K562 (cell line): ENCODE results near the gene INHBC. TPM values are rescaled to one million over a fixed set of nuclear protein-coding genes. Genes with fewer than 3 reads are reported as not detected.

ENCODE experiments used
- CBFA2T3 ChIP-seq: fragments of 450-650 bp; IDR thresholded peaks from 2 replicates; pipeline ENCODE4 v1.6.1; 2017
- CREM ChIP-seq: IDR thresholded peaks from 2 replicates; pipeline ENCODE4 v1.6.1; 2014; ENCODE audit warnings: antibody characterized with exemption, low read depth
- FOS ChIP-seq: IDR thresholded peaks from 3 replicates; pipeline ENCODE4 v1.6.1; 2011; ENCODE audit not compliant: insufficient read length; ENCODE audit errors: extremely low read depth
- HMG20B ChIP-seq: fragments of 250-450 bp; sonication (Bioruptor Pico); IDR thresholded peaks from 2 replicates; pipeline ENCODE4 v1.5.0; 2021; ENCODE audit warnings: mild to moderate bottlenecking
- NR2C2 ChIP-seq, 2 experiments: fragments of 200-800 bp in 1 of 2; sonication (Bioruptor generic) in 1 of 2; sonication (generic) in 1 of 2; formaldehyde crosslinking in 1 of 2; IDR thresholded peaks; 2 replicates each; pipeline versions ENCODE4 v1.6.1 to v1.8.0; 2016 to 2022; ENCODE audit warnings: mild to moderate bottlenecking in 1 of 2, missing compliant biosample characterization in 1 of 2, missing genetic modification characterization in 1 of 2, missing genetic modification reagents in 1 of 2
- RBM22 ChIP-seq: fragments of 200-400 bp; formaldehyde crosslinking; IDR thresholded peaks from 2 replicates; pipeline ENCODE4 v1.6.1; 2018; ENCODE audit warnings: low read length, low read depth; ENCODE audit not compliant: poor library complexity, severe bottlenecking
- ZC3H11A ChIP-seq: IDR thresholded peaks from 2 replicates; pipeline ENCODE4 v1.6.1; 2012; ENCODE audit warnings: low read depth, low read length, improper control_type of control experiment
- ZNF184 ChIP-seq: sonication (generic); formaldehyde crosslinking; IDR thresholded peaks from 2 replicates; pipeline ENCODE4 v1.5.0; 2020; ENCODE audit warnings: missing genetic modification reagents
- ZNF445 ChIP-seq: fragments of 250-450 bp; sonication (Bioruptor Pico); IDR thresholded peaks from 2 replicates; pipeline ENCODE4 v1.4.0; 2020; ENCODE audit warnings: low read depth, mild to moderate bottlenecking, moderate library complexity
- ZNF511 ChIP-seq: sonication (generic); formaldehyde crosslinking; IDR thresholded peaks from 2 replicates; pipeline ENCODE4 v1.8.0; 2022; ENCODE audit warnings: mild to moderate bottlenecking, missing genetic modification reagents
- polyA plus RNA-seq, 8 experiments: library from polyadenylated mRNA; depleted of rRNA in 4 of 8; stranded (reverse) in 5 of 8; unstranded in 3 of 8; fragments of >200 nt; fragmentation: Nextera tagmentation in 2 of 8; fragmentation: Illumina TruSeq in 1 of 8; extraction: Ambion mirVana in 2 of 8; extraction: Trizol in 1 of 8; gene quantifications; 2 replicates each; pipeline versions ENCODE4 v1.2.1 to v1.2.3, GENCODE V29; 2011 to 2014; ENCODE audit warnings: inconsistent platforms in 1 of 8, missing spikeins in 1 of 8
- total RNA-seq, 7 experiments: library from RNA; depleted of rRNA in 6 of 7; stranded (reverse); fragments of >200 nt in 6 of 7; fragmentation: Illumina TruSeq in 2 of 7; extraction: Trizol in 2 of 7; gene quantifications; 2 replicates each; pipeline versions ENCODE4 v1.2.1 to v1.2.3, GENCODE V29; 2011 to 2021; ENCODE audit warnings: low replicate concordance in 1 of 7
- TF ChIP-seq, protein P1 (sequence below): fragments of 450-650 bp; IDR thresholded peaks from 2 replicates; pipeline ENCODE4 v1.6.1; 2016; ENCODE audit warnings: mild to moderate bottlenecking, moderate library complexity
- TF ChIP-seq, protein P2 (sequence below): fragments of 450-650 bp; conservative IDR thresholded peaks from 2 replicates; pipeline ENCODE4 v1.6.1; 2016; ENCODE audit warnings: missing genetic modification characterization, low read depth, mild to moderate bottlenecking, missing compliant biosample characterization, moderate library complexity
- TF ChIP-seq, protein P3 (sequence below): sonication (generic); formaldehyde crosslinking; IDR thresholded peaks from 2 replicates; pipeline ENCODE4 v1.8.1; 2023; ENCODE audit warnings: mild to moderate bottlenecking, missing genetic modification reagents, moderate library complexity

The INHBC gene
- total and polyA plus RNA-seq, 9 of the 15 experiments (the other 6 are each of a cell fraction or from before 2014, with no cell fraction given) = 0.07 to 0.24 (median 0.15) TPM; not detected in 4

DNA sequence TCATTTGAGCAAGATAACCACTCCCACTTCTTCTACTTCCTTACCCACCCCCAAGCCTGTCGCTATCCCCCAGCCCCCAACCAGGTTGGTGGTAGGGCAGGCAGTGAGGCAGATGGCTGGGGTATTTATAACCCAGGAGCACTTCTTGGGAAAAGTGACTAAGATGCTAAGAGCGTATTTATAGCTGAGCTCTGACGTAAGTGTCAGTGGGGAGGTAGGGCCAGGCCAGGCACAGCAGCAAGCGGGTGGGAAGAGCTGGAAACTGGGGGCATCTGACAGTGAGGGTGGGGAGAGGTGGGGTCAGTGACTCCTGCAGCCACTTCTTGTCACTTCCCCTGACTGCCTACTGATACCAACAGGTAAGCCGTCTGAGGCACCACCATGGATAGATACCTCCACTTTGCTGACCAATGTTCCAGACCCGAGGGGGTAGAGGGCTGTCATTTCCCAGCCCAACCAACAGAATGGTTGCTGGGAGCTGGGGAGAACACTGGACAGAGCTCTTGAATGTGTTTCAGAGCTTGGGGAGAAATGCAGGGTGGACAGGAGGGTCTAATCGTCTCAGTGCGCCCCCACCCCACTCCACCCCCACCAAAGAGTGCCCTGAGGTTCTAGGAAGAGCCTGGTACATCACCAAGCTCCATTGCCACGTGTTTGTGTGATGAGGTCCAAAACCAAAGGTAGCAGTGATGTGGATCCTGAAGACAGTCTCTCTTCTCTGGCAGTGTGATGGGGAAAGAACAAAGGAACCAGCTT is 17.8 kb downstream of the INHBC start (continued):
- TF ChIP-seq CREM = peak; percentile 65; the same call in 1 of the 2 replicates
- TF ChIP-seq ZC3H11A = no peak
- no peak for TF ChIP-seq ZNF511
- no peak for TF ChIP-seq NR2C2 (CRISPR knock-in tag; IDR thresholded peaks at IDR 0.05)
- peak; percentile 29; the same call in 1 of the 2 replicates for TF ChIP-seq NR2C2 (tag; IDR thresholded peaks at IDR 0.05)
- TF ChIP-seq, protein P1, sequence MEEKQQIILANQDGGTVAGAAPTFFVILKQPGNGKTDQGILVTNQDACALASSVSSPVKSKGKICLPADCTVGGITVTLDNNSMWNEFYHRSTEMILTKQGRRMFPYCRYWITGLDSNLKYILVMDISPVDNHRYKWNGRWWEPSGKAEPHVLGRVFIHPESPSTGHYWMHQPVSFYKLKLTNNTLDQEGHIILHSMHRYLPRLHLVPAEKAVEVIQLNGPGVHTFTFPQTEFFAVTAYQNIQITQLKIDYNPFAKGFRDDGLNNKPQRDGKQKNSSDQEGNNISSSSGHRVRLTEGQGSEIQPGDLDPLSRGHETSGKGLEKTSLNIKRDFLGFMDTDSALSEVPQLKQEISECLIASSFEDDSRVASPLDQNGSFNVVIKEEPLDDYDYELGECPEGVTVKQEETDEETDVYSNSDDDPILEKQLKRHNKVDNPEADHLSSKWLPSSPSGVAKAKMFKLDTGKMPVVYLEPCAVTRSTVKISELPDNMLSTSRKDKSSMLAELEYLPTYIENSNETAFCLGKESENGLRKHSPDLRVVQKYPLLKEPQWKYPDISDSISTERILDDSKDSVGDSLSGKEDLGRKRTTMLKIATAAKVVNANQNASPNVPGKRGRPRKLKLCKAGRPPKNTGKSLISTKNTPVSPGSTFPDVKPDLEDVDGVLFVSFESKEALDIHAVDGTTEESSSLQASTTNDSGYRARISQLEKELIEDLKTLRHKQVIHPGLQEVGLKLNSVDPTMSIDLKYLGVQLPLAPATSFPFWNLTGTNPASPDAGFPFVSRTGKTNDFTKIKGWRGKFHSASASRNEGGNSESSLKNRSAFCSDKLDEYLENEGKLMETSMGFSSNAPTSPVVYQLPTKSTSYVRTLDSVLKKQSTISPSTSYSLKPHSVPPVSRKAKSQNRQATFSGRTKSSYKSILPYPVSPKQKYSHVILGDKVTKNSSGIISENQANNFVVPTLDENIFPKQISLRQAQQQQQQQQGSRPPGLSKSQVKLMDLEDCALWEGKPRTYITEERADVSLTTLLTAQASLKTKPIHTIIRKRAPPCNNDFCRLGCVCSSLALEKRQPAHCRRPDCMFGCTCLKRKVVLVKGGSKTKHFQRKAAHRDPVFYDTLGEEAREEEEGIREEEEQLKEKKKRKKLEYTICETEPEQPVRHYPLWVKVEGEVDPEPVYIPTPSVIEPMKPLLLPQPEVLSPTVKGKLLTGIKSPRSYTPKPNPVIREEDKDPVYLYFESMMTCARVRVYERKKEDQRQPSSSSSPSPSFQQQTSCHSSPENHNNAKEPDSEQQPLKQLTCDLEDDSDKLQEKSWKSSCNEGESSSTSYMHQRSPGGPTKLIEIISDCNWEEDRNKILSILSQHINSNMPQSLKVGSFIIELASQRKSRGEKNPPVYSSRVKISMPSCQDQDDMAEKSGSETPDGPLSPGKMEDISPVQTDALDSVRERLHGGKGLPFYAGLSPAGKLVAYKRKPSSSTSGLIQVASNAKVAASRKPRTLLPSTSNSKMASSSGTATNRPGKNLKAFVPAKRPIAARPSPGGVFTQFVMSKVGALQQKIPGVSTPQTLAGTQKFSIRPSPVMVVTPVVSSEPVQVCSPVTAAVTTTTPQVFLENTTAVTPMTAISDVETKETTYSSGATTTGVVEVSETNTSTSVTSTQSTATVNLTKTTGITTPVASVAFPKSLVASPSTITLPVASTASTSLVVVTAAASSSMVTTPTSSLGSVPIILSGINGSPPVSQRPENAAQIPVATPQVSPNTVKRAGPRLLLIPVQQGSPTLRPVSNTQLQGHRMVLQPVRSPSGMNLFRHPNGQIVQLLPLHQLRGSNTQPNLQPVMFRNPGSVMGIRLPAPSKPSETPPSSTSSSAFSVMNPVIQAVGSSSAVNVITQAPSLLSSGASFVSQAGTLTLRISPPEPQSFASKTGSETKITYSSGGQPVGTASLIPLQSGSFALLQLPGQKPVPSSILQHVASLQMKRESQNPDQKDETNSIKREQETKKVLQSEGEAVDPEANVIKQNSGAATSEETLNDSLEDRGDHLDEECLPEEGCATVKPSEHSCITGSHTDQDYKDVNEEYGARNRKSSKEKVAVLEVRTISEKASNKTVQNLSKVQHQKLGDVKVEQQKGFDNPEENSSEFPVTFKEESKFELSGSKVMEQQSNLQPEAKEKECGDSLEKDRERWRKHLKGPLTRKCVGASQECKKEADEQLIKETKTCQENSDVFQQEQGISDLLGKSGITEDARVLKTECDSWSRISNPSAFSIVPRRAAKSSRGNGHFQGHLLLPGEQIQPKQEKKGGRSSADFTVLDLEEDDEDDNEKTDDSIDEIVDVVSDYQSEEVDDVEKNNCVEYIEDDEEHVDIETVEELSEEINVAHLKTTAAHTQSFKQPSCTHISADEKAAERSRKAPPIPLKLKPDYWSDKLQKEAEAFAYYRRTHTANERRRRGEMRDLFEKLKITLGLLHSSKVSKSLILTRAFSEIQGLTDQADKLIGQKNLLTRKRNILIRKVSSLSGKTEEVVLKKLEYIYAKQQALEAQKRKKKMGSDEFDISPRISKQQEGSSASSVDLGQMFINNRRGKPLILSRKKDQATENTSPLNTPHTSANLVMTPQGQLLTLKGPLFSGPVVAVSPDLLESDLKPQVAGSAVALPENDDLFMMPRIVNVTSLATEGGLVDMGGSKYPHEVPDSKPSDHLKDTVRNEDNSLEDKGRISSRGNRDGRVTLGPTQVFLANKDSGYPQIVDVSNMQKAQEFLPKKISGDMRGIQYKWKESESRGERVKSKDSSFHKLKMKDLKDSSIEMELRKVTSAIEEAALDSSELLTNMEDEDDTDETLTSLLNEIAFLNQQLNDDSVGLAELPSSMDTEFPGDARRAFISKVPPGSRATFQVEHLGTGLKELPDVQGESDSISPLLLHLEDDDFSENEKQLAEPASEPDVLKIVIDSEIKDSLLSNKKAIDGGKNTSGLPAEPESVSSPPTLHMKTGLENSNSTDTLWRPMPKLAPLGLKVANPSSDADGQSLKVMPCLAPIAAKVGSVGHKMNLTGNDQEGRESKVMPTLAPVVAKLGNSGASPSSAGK = no peak; the same call in 1 of the 2 replicates
- no peak for TF ChIP-seq FOS
- no peak for TF ChIP-seq ZNF184 (CRISPR knock-in tag)
- TF ChIP-seq, protein P2, sequence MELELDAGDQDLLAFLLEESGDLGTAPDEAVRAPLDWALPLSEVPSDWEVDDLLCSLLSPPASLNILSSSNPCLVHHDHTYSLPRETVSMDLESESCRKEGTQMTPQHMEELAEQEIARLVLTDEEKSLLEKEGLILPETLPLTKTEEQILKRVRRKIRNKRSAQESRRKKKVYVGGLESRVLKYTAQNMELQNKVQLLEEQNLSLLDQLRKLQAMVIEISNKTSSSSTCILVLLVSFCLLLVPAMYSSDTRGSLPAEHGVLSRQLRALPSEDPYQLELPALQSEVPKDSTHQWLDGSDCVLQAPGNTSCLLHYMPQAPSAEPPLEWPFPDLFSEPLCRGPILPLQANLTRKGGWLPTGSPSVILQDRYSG (tag) = no peak
- TF ChIP-seq RBM22 = no peak
- no peak for TF ChIP-seq HMG20B (CRISPR knock-in tag)
- TF ChIP-seq, protein P3, sequence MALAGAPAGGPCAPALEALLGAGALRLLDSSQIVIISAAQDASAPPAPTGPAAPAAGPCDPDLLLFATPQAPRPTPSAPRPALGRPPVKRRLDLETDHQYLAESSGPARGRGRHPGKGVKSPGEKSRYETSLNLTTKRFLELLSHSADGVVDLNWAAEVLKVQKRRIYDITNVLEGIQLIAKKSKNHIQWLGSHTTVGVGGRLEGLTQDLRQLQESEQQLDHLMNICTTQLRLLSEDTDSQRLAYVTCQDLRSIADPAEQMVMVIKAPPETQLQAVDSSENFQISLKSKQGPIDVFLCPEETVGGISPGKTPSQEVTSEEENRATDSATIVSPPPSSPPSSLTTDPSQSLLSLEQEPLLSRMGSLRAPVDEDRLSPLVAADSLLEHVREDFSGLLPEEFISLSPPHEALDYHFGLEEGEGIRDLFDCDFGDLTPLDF (CRISPR knock-in tag) = no peak
- TF ChIP-seq ZNF445 (CRISPR knock-in tag) = no peak
- peak; percentile 40; the same call in 1 of the 2 replicates for TF ChIP-seq CBFA2T3
